HepG2 (cell line): ENCODE measurements around the gene CEBPB. TPM values are rescaled to one million over a fixed set of nuclear protein-coding genes. Genes with fewer than 3 reads are reported as not detected.

Source experiments
- AHR ChIP-seq: IDR thresholded peaks from 2 replicates; pipeline ENCODE4 v1.6.1; 2018; ENCODE audit warnings: missing genetic modification reagents, missing compliant biosample characterization
- ATF5 ChIP-seq: sonication (generic); formaldehyde crosslinking; IDR thresholded peaks from 2 replicates; pipeline ENCODE4 v1.4.0; 2020; ENCODE audit warnings: mild to moderate bottlenecking, low read depth, missing genetic modification reagents
- ATF7-NPFF ChIP-seq: sonication (generic); formaldehyde crosslinking; IDR thresholded peaks from 2 replicates; pipeline ENCODE4 v1.8.1; 2023; ENCODE audit warnings: mild to moderate bottlenecking, low read depth, missing genetic modification reagents, moderate library complexity
- ELK4 ChIP-seq: sonication (generic); formaldehyde crosslinking; IDR thresholded peaks from 2 replicates; pipeline ENCODE4 v1.9.0; 2021; ENCODE audit warnings: missing genetic modification reagents, borderline replicate concordance
- GATAD2A ChIP-seq: IDR thresholded peaks from 2 replicates; pipeline ENCODE4 v1.6.1; 2016
- HOXA9 ChIP-seq: sonication (generic); formaldehyde crosslinking; IDR thresholded peaks from 2 replicates; pipeline ENCODE4 v1.8.1; 2022; ENCODE audit warnings: missing genetic modification reagents, mild to moderate bottlenecking, moderate library complexity, borderline replicate concordance
- JARID2 ChIP-seq: sonication (generic); formaldehyde crosslinking; IDR thresholded peaks from 2 replicates; pipeline ENCODE4 v1.8.1; 2023; ENCODE audit warnings: missing genetic modification reagents, inconsistent platforms; ENCODE audit not compliant: insufficient replicate concordance
- MAF1 ChIP-seq: sonication (generic); formaldehyde crosslinking; IDR thresholded peaks from 2 replicates; pipeline ENCODE4 v1.5.0; 2020; ENCODE audit warnings: missing genetic modification reagents, borderline replicate concordance
- MATR3 ChIP-seq: sonication (generic); formaldehyde crosslinking; IDR thresholded peaks from 2 replicates; pipeline ENCODE4 v1.4.0; 2020; ENCODE audit warnings: missing genetic modification reagents
- MEF2D ChIP-seq: sonication (generic); formaldehyde crosslinking; IDR thresholded peaks from 2 replicates; pipeline ENCODE4 v1.5.1; 2020; ENCODE audit warnings: mild to moderate bottlenecking, missing genetic modification reagents
- MTF2 ChIP-seq: sonication (generic); formaldehyde crosslinking; IDR thresholded peaks from 2 replicates; pipeline ENCODE4 v1.5.0; 2020; ENCODE audit warnings: missing genetic modification reagents, borderline replicate concordance
- MYC ChIP-seq: sonication (generic); formaldehyde crosslinking; IDR thresholded peaks from 2 replicates; pipeline ENCODE4 v1.9.0; 2021; ENCODE audit warnings: missing genetic modification reagents, borderline replicate concordance
- NCOA2 ChIP-seq: sonication (generic); formaldehyde crosslinking; IDR thresholded peaks from 2 replicates; pipeline ENCODE4 v1.8.0; 2022; ENCODE audit warnings: inconsistent platforms
- NONO ChIP-seq, 2 experiments: fragments of 450-650 bp in 1 of 2; sonication (generic) in 1 of 2; formaldehyde crosslinking in 1 of 2; IDR thresholded peaks in 1 of 2; conservative IDR thresholded peaks in 1 of 2; 2 replicates each; pipeline versions ENCODE4 v1.6.1 to v1.8.0; 2017 to 2022; ENCODE audit warnings: mild to moderate bottlenecking in 1 of 2, missing genetic modification reagents in 1 of 2, moderate library complexity in 1 of 2
- PBX3 ChIP-seq: sonication (generic); formaldehyde crosslinking; IDR thresholded peaks from 2 replicates; pipeline ENCODE4 v1.8.1; 2023; ENCODE audit warnings: missing genetic modification reagents, inconsistent platforms, borderline replicate concordance
- SCMH1 ChIP-seq: sonication (generic); formaldehyde crosslinking; IDR thresholded peaks from 2 replicates; pipeline ENCODE4 v1.9.0; 2021; ENCODE audit warnings: missing genetic modification reagents, mild to moderate bottlenecking, borderline replicate concordance
- SNRNP70 ChIP-seq: fragments of 200-400 bp; formaldehyde crosslinking; IDR thresholded peaks from 2 replicates; pipeline ENCODE4 v1.6.1; 2017; ENCODE audit warnings: mild to moderate bottlenecking, low read depth, low read length, moderate library complexity
- TRIM22 ChIP-seq: fragments of 450-650 bp; IDR thresholded peaks from 2 replicates; pipeline ENCODE4 v1.6.1; 2017
- ZBTB21 ChIP-seq: sonication (generic); formaldehyde crosslinking; IDR thresholded peaks from 2 replicates; pipeline ENCODE4 v1.4.0; 2020; ENCODE audit warnings: missing genetic modification reagents
- ZFP1 ChIP-seq: IDR thresholded peaks from 2 replicates; pipeline ENCODE4 v1.6.1; 2016
- ZNF569 ChIP-seq: sonication (generic); formaldehyde crosslinking; IDR thresholded peaks from 2 replicates; pipeline ENCODE4 v1.5.0; 2020; ENCODE audit warnings: mild to moderate bottlenecking, missing genetic modification reagents, moderate library complexity, borderline replicate concordance
- ZNF660 ChIP-seq: sonication (generic); formaldehyde crosslinking; IDR thresholded peaks from 2 replicates; pipeline ENCODE4 v1.5.1; 2020; ENCODE audit warnings: mild to moderate bottlenecking, low read depth, missing genetic modification reagents, borderline replicate concordance
- ZNF670 ChIP-seq: sonication (generic); formaldehyde crosslinking; IDR thresholded peaks from 2 replicates; pipeline ENCODE4 v1.8.0; 2022; ENCODE audit warnings: mild to moderate bottlenecking, missing genetic modification reagents, borderline replicate concordance
- ZNF75D ChIP-seq: sonication (generic); formaldehyde crosslinking; IDR thresholded peaks from 2 replicates; pipeline ENCODE4 v1.8.1; 2023; ENCODE audit warnings: missing genetic modification reagents, mild to moderate bottlenecking, borderline replicate concordance
- polyA plus RNA-seq, 8 experiments: library from polyadenylated mRNA; depleted of rRNA in 3 of 8; stranded (reverse) in 7 of 8; unstranded in 1 of 8; fragments of >200 nt; fragmentation: Illumina TruSeq in 4 of 8; extraction: Trizol in 4 of 8; gene quantifications; 2 replicates each; pipeline versions ENCODE4 v1.2.1 to v1.2.3, GENCODE V29; 2011 to 2016; ENCODE audit warnings: low read depth in 4 of 8, missing spikeins in 1 of 8, mixed read lengths in 1 of 8; ENCODE audit not compliant: insufficient read depth in 1 of 8
- total RNA-seq, 5 experiments: library from RNA; depleted of rRNA; stranded (reverse); fragments of >200 nt; fragmentation: Illumina TruSeq; extraction: Trizol; gene quantifications; 2 replicates each; pipeline ENCODE4 v1.2.3, GENCODE V29; 2016; ENCODE audit warnings: low read depth in 1 of 5

CEBPB gene
- total and polyA plus RNA-seq, 2 of the 13 experiments (the other 11 are each of a cell fraction or from before 2014, with no cell fraction given): 18.5 to 28.2 TPM

- no peak for TF ChIP-seq ZNF569 (CRISPR knock-in tag)
- no peak for TF ChIP-seq ZNF670 (CRISPR knock-in tag)
- no peak; the same call in 1 of the 2 replicates for TF ChIP-seq MAF1 (CRISPR knock-in tag)
- no peak for TF ChIP-seq TRIM22
- TF ChIP-seq JARID2 (CRISPR knock-in tag): peak; percentile 67
- peak; percentile 83; the same call in 1 of the 2 replicates for TF ChIP-seq HOXA9 (CRISPR knock-in tag)
- no peak for TF ChIP-seq ZFP1
- TF ChIP-seq ZNF660 (CRISPR knock-in tag): no peak
- TF ChIP-seq MYC (CRISPR knock-in tag): peak; percentile 12; the same call in 1 of the 2 replicates
- TF ChIP-seq ATF7-NPFF (CRISPR knock-in tag): peak; percentile 59
- no peak for TF ChIP-seq GATAD2A
- no peak for TF ChIP-seq SNRNP70
- TF ChIP-seq SCMH1 (CRISPR knock-in tag): no peak
- TF ChIP-seq ZNF75D (CRISPR knock-in tag): no peak
- no peak; the same call in 1 of the 2 replicates for TF ChIP-seq ZBTB21 (CRISPR knock-in tag)
- 0 out of 2 replicates have a peak, but pooled peaks have one; percentile 39 for TF ChIP-seq PBX3 (CRISPR knock-in tag)
- TF ChIP-seq NCOA2 (CRISPR knock-in tag): no peak
- TF ChIP-seq MEF2D: no peak
- peak; percentile 96; the same call in 1 of the 2 replicates for TF ChIP-seq MATR3
- no peak for TF ChIP-seq ATF5 (CRISPR knock-in tag)
- TF ChIP-seq NONO (IDR thresholded peaks at IDR 0.05): no peak
- peak; percentile 20 for TF ChIP-seq NONO (CRISPR knock-in tag; conservative IDR thresholded peaks at IDR 0.05)
- no peak for TF ChIP-seq ELK4 (CRISPR knock-in tag)
- TF ChIP-seq AHR (CRISPR knock-in tag): peak; percentile 81; the same call in 1 of the 2 replicates
- no peak for TF ChIP-seq MTF2
Measured at GRCh38 chr20:50191544-50192363, 1.1 kb downstream of the CEBPB start (continued).
